ENCODE results near the gene ESYT1.

Gene ESYT1

DNA sequence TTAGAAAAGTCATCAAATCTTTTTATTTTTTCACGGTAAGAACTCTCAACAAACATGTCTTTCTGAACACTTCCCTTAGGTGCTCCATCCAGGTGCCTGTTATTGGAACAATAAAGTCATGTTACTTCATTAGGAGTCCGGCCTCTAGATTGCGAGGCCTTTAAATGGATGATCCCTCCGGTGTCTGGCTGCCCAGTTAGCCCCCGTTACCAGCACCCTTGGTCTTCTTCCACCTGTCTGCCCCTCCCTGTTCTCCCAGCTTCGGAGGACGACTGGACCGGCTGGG is 24.3 kb upstream of the ESYT1 start (continued):
- TF ChIP-seq ZNF341 (tag by site-specific recombination; IDR thresholded peaks at IDR 0.05; ENCODE audit: low read depth) (peak; percentile 93; the same call in 1 of the 2 replicates), ZNF658 (tag by site-specific recombination; IDR thresholded peaks at IDR 0.05) (no peak), ZNF221 (tag by site-specific recombination; IDR thresholded peaks at IDR 0.05; ENCODE audit: borderline replicate concordance) (peak; percentile 43; the same call in 1 of the 2 replicates), ZNF2 (tag by site-specific recombination; IDR thresholded peaks at IDR 0.05) (peak; percentile 55)

DNA sequence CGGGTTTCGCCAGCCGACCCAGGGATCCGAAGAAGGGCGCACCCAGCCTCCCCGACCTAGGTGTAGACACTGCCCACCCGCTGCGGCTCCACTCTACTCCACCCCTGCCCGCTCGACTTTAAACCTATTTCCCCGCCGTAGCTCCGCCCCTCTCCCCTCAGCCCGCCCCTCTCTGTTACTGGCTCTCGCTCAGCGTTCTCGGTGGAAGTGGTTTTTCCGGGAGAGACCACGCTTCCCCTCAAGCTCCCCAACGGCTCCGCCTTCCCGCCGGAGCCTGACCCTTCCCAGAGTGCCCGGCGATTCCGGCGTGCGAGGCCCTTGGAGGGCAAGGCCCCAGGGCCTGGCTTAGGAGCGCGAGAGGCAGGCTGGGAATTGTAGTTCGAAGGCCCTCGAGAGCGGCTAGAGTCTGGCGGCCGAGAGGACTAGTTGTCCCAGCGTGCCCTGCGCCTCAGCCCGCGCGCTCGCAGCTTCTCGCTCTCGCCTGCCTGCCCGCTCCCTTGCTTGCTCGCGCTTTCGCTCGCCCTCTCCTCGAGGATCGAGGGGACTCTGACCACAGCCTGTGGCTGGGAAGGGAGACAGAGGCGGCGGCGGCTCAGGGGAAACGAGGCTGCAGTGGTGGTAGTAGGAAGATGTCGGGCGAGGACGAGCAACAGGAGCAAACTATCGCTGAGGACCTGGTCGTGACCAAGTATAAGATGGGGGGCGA is 23.8 kb upstream of the ESYT1 start, which contains the start of gene PA2G4:
Gene PA2G4 (plus strand): TSS at position 451 of the 706 bp plus-strand sequence. CDS start 179 bp downstream, at position 630.
- peak within 1 kb of the TSS; percentile 90 for H3K27ac ChIP-seq (ENCODE audit: extremely low read depth, low read depth, low read length)
- CTCF ChIA-PET = interaction anchor here (0.7 to 4.7 kb wide), 12 partner anchors 9 to 736 kb away, joined by 3 to 27 read pairs (median 4); partner anchors contain the start of genes ERBB3, RNF41, RPL41 and SMARCC2
- H3K9me3 ChIP-seq (ENCODE audit: control insufficient read depth, insufficient read depth, low read depth, low read length) = no peaks in the 10 kb centered on the region
- H3K4me1 ChIP-seq (ENCODE audit: control insufficient read depth, insufficient read depth, low read length) = 0 out of 2 replicates have a peak, but pooled peaks cover 2% of the 10 kb centered on the region
- peak within 1 kb of the TSS; percentile 82 for H3K4me3 ChIP-seq (ENCODE audit: low read depth, low read length)
- POLR2A ChIA-PET = interaction anchor here (0.6 to 3.9 kb wide), 33 partner anchors 8 to 366 kb away, joined by 3 to 165 read pairs (median 6); partner anchors contain the start of genes ANKRD52, CNPY2, CS and ERBB3
- H3K36me3 ChIP-seq (ENCODE audit: control insufficient read depth in 2 of 2, insufficient read depth in 1 of 2, low read length in 2 of 2) = peaks cover 25 to 53% of the 10 kb centered on the region in 2 experiments
- TF ChIP-seq GLIS1 (tag by site-specific recombination; IDR thresholded peaks at IDR 0.05) = peak; percentile 86
- peak; percentile 98; the same call in 1 of the 2 replicates for TF ChIP-seq ZNF335 (tag by site-specific recombination; conservative IDR thresholded peaks at IDR 0.05)
- TF ChIP-seq, protein P1, sequence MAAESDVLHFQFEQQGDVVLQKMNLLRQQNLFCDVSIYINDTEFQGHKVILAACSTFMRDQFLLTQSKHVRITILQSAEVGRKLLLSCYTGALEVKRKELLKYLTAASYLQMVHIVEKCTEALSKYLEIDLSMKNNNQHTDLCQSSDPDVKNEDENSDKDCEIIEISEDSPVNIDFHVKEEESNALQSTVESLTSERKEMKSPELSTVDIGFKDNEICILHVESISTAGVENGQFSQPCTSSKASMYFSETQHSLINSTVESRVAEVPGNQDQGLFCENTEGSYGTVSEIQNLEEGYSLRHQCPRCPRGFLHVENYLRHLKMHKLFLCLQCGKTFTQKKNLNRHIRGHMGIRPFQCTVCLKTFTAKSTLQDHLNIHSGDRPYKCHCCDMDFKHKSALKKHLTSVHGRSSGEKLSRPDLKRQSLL (tag by site-specific recombination; IDR thresholded peaks at IDR 0.05) = peak; percentile 95
- 0 out of 2 replicates have a peak, but pooled peaks have one; percentile 32 for TF ChIP-seq ZNF660 (tag by site-specific recombination; IDR thresholded peaks at IDR 0.05)
- TF ChIP-seq ZNF600 (tag by site-specific recombination; IDR thresholded peaks at IDR 0.05) = peak; percentile 29
- TF ChIP-seq ZSCAN30 (tag by site-specific recombination; IDR thresholded peaks at IDR 0.05) = peak; percentile 70
- TF ChIP-seq ZNF23 (tag by site-specific recombination; IDR thresholded peaks at IDR 0.05; ENCODE audit: borderline replicate concordance) = no peak
- TF ChIP-seq, protein P2, sequence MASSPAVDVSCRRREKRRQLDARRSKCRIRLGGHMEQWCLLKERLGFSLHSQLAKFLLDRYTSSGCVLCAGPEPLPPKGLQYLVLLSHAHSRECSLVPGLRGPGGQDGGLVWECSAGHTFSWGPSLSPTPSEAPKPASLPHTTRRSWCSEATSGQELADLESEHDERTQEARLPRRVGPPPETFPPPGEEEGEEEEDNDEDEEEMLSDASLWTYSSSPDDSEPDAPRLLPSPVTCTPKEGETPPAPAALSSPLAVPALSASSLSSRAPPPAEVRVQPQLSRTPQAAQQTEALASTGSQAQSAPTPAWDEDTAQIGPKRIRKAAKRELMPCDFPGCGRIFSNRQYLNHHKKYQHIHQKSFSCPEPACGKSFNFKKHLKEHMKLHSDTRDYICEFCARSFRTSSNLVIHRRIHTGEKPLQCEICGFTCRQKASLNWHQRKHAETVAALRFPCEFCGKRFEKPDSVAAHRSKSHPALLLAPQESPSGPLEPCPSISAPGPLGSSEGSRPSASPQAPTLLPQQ (tag by site-specific recombination; IDR thresholded peaks at IDR 0.05) = peak; percentile 20; the same call in 1 of the 2 replicates
- peak; percentile 85 for TF ChIP-seq KLF1 (tag by site-specific recombination; IDR thresholded peaks at IDR 0.05)
- TF ChIP-seq BCL11B (tag by site-specific recombination; IDR thresholded peaks at IDR 0.05; ENCODE audit: low read depth) = peak; percentile 91
- peak; percentile 81 for TF ChIP-seq ZNF501 (tag by site-specific recombination; IDR thresholded peaks at IDR 0.05)
- TF ChIP-seq, protein P3, sequence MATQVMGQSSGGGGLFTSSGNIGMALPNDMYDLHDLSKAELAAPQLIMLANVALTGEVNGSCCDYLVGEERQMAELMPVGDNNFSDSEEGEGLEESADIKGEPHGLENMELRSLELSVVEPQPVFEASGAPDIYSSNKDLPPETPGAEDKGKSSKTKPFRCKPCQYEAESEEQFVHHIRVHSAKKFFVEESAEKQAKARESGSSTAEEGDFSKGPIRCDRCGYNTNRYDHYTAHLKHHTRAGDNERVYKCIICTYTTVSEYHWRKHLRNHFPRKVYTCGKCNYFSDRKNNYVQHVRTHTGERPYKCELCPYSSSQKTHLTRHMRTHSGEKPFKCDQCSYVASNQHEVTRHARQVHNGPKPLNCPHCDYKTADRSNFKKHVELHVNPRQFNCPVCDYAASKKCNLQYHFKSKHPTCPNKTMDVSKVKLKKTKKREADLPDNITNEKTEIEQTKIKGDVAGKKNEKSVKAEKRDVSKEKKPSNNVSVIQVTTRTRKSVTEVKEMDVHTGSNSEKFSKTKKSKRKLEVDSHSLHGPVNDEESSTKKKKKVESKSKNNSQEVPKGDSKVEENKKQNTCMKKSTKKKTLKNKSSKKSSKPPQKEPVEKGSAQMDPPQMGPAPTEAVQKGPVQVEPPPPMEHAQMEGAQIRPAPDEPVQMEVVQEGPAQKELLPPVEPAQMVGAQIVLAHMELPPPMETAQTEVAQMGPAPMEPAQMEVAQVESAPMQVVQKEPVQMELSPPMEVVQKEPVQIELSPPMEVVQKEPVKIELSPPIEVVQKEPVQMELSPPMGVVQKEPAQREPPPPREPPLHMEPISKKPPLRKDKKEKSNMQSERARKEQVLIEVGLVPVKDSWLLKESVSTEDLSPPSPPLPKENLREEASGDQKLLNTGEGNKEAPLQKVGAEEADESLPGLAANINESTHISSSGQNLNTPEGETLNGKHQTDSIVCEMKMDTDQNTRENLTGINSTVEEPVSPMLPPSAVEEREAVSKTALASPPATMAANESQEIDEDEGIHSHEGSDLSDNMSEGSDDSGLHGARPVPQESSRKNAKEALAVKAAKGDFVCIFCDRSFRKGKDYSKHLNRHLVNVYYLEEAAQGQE (tag by site-specific recombination; IDR thresholded peaks at IDR 0.05) = 0 out of 2 replicates have a peak, but pooled peaks have one; percentile 46
- TF ChIP-seq SP2 (tag by site-specific recombination; IDR thresholded peaks at IDR 0.05) = peak; percentile 97
- TF ChIP-seq ZNF221 (tag by site-specific recombination; IDR thresholded peaks at IDR 0.05; ENCODE audit: borderline replicate concordance) = no peak
- TF ChIP-seq IKZF3 (tag by site-specific recombination; IDR thresholded peaks at IDR 0.05) = peak; percentile 100
- TF ChIP-seq ZIC2 (tag by site-specific recombination; IDR thresholded peaks at IDR 0.05) = peak; percentile 68; the same call in 1 of the 2 replicates
- peak; percentile 96 for TF ChIP-seq SCRT2 (tag by site-specific recombination; IDR thresholded peaks at IDR 0.05)
- TF ChIP-seq FEZF1 (tag by site-specific recombination; IDR thresholded peaks at IDR 0.05) = no peak
- TF ChIP-seq ZBTB8A (tag by site-specific recombination; IDR thresholded peaks at IDR 0.05) = peak; percentile 88
- peak; percentile 58; the same call in 1 of the 2 replicates for TF ChIP-seq KLF7 (tag by site-specific recombination; IDR thresholded peaks at IDR 0.05; ENCODE audit: borderline replicate concordance)
- peak; percentile 68 for TF ChIP-seq SP7 (tag by site-specific recombination; IDR thresholded peaks at IDR 0.05)
- peak; percentile 66 for TF ChIP-seq ZNF394 (tag by site-specific recombination; IDR thresholded peaks at IDR 0.05; ENCODE audit: borderline replicate concordance)
- no peak for TF ChIP-seq ZNF544 (tag by site-specific recombination; IDR thresholded peaks at IDR 0.05)
- peak; percentile 85 for TF ChIP-seq PRDM1 (tag by site-specific recombination; IDR thresholded peaks at IDR 0.05)
- peak; percentile 69; the same call in 1 of the 2 replicates for TF ChIP-seq ZNF2 (tag by site-specific recombination; IDR thresholded peaks at IDR 0.05)
- no peak; the same call in 1 of the 2 replicates for TF ChIP-seq ZNF366 (tag by site-specific recombination; conservative IDR thresholded peaks at IDR 0.05)
- TF ChIP-seq, protein P4, sequence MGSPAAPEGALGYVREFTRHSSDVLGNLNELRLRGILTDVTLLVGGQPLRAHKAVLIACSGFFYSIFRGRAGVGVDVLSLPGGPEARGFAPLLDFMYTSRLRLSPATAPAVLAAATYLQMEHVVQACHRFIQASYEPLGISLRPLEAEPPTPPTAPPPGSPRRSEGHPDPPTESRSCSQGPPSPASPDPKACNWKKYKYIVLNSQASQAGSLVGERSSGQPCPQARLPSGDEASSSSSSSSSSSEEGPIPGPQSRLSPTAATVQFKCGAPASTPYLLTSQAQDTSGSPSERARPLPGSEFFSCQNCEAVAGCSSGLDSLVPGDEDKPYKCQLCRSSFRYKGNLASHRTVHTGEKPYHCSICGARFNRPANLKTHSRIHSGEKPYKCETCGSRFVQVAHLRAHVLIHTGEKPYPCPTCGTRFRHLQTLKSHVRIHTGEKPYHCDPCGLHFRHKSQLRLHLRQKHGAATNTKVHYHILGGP (tag by site-specific recombination; IDR thresholded peaks at IDR 0.05) = no peak
- TF ChIP-seq ZEB2 (tag by site-specific recombination; IDR thresholded peaks at IDR 0.05) = peak; percentile 92
